Measurements from ENCODE around the gene DNAH14.

DNA sequence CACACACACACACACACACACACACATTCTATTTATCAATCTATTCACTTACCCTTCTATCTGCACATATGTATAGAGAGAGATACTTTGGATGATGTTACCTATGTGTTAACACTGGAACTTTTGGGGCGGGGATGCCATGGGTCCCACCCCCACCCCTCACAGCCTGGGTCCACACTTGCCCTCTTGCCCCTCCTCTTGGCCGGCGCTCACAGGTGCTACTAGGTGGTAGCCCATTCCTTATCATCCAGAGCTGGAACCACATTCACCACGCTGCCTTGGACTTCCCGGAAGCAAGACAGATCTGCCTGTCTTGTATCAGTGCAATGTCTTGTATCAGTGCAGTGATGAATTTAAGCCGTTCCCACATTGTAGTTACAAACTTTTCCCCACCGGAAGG lies 413.2 kb downstream of the DNAH14 start:
- TF ChIP-seq, protein P1, sequence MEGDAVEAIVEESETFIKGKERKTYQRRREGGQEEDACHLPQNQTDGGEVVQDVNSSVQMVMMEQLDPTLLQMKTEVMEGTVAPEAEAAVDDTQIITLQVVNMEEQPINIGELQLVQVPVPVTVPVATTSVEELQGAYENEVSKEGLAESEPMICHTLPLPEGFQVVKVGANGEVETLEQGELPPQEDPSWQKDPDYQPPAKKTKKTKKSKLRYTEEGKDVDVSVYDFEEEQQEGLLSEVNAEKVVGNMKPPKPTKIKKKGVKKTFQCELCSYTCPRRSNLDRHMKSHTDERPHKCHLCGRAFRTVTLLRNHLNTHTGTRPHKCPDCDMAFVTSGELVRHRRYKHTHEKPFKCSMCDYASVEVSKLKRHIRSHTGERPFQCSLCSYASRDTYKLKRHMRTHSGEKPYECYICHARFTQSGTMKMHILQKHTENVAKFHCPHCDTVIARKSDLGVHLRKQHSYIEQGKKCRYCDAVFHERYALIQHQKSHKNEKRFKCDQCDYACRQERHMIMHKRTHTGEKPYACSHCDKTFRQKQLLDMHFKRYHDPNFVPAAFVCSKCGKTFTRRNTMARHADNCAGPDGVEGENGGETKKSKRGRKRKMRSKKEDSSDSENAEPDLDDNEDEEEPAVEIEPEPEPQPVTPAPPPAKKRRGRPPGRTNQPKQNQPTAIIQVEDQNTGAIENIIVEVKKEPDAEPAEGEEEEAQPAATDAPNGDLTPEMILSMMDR (IDR thresholded peaks at IDR 0.05; ENCODE audit: low read length), result no peak
- no peak for TF ChIP-seq EZH2 (optimal IDR thresholded peaks at IDR 0.05; ENCODE audit: low read depth, low read length)

Measured in MM.1S (cell line).